Measurements from ENCODE around the gene CNPPD1. TPM values are rescaled to one million over a fixed set of nuclear protein-coding genes. Genes with fewer than 3 reads are reported as not detected.

The CNPPD1 gene
- total and polyA plus RNA-seq, 2 of the 8 experiments (the other 6 are each of a cell fraction or from before 2014, with no cell fraction given), result 32.9 to 35.9 TPM

- Histone ChIP-seq H3K79me2 (ENCODE audit: control insufficient read depth in 1 of 2, insufficient read depth in 2 of 2, low read length in 2 of 2) (no peaks in the 10 kb centered on the region), H3K9me3 (ENCODE audit: insufficient read depth in 2 of 2, low read depth in 1 of 2, low read length in 1 of 2) (no peaks in the 10 kb centered on the region), H2BK5ac (ENCODE audit: low read depth, low read length) (no peak overlapping the region), H3K14ac (ENCODE audit: insufficient read length) (no peak overlapping the region), H3K27me3 (replicated peaks in 1 of 4; ENCODE audit: control insufficient read depth in 3 of 4, extremely low read depth in 1 of 4, insufficient read depth in 3 of 4, low read length in 3 of 4) (no peaks in the 10 kb centered on the region), H3K4me1 (replicated peaks in 1 of 4; ENCODE audit: control insufficient read depth in 3 of 4, insufficient read depth in 4 of 4, low read length in 3 of 4) (no peaks in the 10 kb centered on the region; a peak in 2 of 7 replicates), H2AFZ (ENCODE audit: low read length) (no peak overlapping the region), H2BK20ac (ENCODE audit: low read length) (no peak overlapping the region), H4K8ac (ENCODE audit: extremely low read depth, insufficient read depth, low read length) (no peak overlapping the region), H2BK120ac (replicated peaks; ENCODE audit: low read depth, low read length) (no peak overlapping the region), H4K91ac (replicated peaks; ENCODE audit: insufficient read length, low read length) (no peak overlapping the region), H3K23me2 (ENCODE audit: low read depth, low read length) (no peaks in the 10 kb centered on the region), H3K27ac (ENCODE audit: low read depth, low read length) (no peak overlapping the region), H4K20me1 (replicated peaks in 1 of 2; ENCODE audit: control insufficient read depth in 1 of 2, insufficient read depth in 2 of 2, low read length in 2 of 2) (no peaks in the 10 kb centered on the region), H3K18ac (ENCODE audit: extremely low read depth, low read length) (no peak overlapping the region), H2AK5ac (ENCODE audit: low read depth, low read length) (no peak overlapping the region), H3K4me2 (ENCODE audit: insufficient read depth in 1 of 2, low read depth in 2 of 2, low read length in 2 of 2) (no peak overlapping the region), H3K79me1 (ENCODE audit: low read depth, low read length) (no peaks in the 10 kb centered on the region), H4K5ac (ENCODE audit: insufficient read length, low read depth, low read length) (no peak overlapping the region), H3K4ac (replicated peaks; ENCODE audit: insufficient read length, low read depth, low read length) (no peak overlapping the region), H2BK12ac (ENCODE audit: low read depth, low read length) (no peak overlapping the region), H3K9ac (replicated peaks in 1 of 4; ENCODE audit: extremely low read depth in 1 of 4, low read depth in 3 of 4, low read length in 3 of 4) (no peak overlapping the region), H3K4me3 (ENCODE audit: extremely low read depth in 1 of 4, insufficient read depth in 2 of 4, low read depth in 3 of 4, low read length in 4 of 4) (no peak overlapping the region), H2BK15ac (ENCODE audit: low read length) (no peak overlapping the region), H3K36me3 (ENCODE audit: control insufficient read depth in 2 of 4, insufficient read depth in 4 of 4, low read length in 3 of 4) (no peaks in the 10 kb centered on the region), H3K56ac (replicated peaks; ENCODE audit: insufficient read length, low read depth, low read length) (no peak overlapping the region), H3K23ac (ENCODE audit: insufficient read length) (no peak overlapping the region)
- ChIA-PET POLR2A (ENCODE audit: partially characterized antibody) (interaction anchor here (1.1 kb wide), 1 partner anchor 9 kb away, joined by 3 read pairs; no protein-coding TSS in a partner anchor), CTCF (ENCODE audit: partially characterized antibody) (interaction anchor here (0.6 to 37.2 kb wide), 9 partner anchors 19 to 224 kb away, joined by 3 to 1777 read pairs (median 6); partner anchors contain the start of genes CFAP65 and IHH)
- no peak for TF ChIP-seq MAX (IDR thresholded peaks at IDR 0.05)
- TF ChIP-seq ASH2L (IDR thresholded peaks at IDR 0.05; ENCODE audit: low read length), result no peak
- no peak for TF ChIP-seq CEBPB (IDR thresholded peaks at IDR 0.05; ENCODE audit: low read depth, low read length)
- TF ChIP-seq HDAC6 (IDR thresholded peaks at IDR 0.05; ENCODE audit: low read depth, low read length), result no peak
- no peak for TF ChIP-seq E2F6 (IDR thresholded peaks at IDR 0.05)
- TF ChIP-seq SIRT6 (IDR thresholded peaks at IDR 0.05; ENCODE audit: low read length), result no peak
- no peak for TF ChIP-seq RBBP5 (IDR thresholded peaks at IDR 0.05; ENCODE audit: borderline replicate concordance, low read depth, low read length)
- TF ChIP-seq BACH1 (IDR thresholded peaks at IDR 0.05; ENCODE audit: low read length), result no peak
- no peak for TF ChIP-seq EP300 (IDR thresholded peaks at IDR 0.05; ENCODE audit: borderline replicate concordance in 1 of 2, low read depth in 2 of 2, low read length in 2 of 2)
- WGBS, 2 experiments (ENCODE audit: extremely low coverage in 1 of 2, insufficient coverage in 1 of 2, insufficient read length in 1 of 2, insufficient replicate concordance in 2 of 2, low coverage in 1 of 2, low lambda C conversion rate in 2 of 2, missing lambda C conversion rate in 1 of 2), result 88% methylated on average over 7 of the region's 7 CpGs; no CpG with 5 or more reads in 1 of the 2 experiments
- DNase-seq (ENCODE audit: low read depth in 1 of 2, low spot score in 2 of 2) (no peak), FAIRE-seq (no peak)
These were observed 48.3 kb downstream of the CNPPD1 start for GRCh38 chr2:219128396-219128795.

Measured in H1 (cell line).